ENCODE data around the gene ATAD3B.
"Not testable (repeated sequence)": the region's sequence is repeated elsewhere in the genome, so short reads cannot be mapped to it uniquely, and the experiment has no call there.

The ATAD3B gene

GRCh38 chr1:1510912-1511532 is 39.5 kb downstream of the ATAD3B start:
- no peak for DNase-seq (ENCODE audit: low read depth)

GRCh38 chr1:1511533-1512285 is 40.1 kb downstream of the ATAD3B start, which contains the start of gene ATAD3A:
ATAD3A (plus strand) TSS chr1:1512162; CDS start chr1:1512269, 107 bp downstream.
- DNase-seq (ENCODE audit: low read depth), result peak; percentile 98

GRCh38 chr1:1512425-1512824 is 40.9 kb downstream of the ATAD3B start:
- not testable (repeated sequence) for DNase-seq (ENCODE audit: low read depth)

- not testable (repeated sequence) for DNase-seq (ENCODE audit: low read depth)
Observed at GRCh38 chr1:1513675-1514074, 42.1 kb downstream of the ATAD3B start.

- DNase-seq (ENCODE audit: low read depth), result not testable (repeated sequence)
Observed at GRCh38 chr1:1514376-1514775, 42.8 kb downstream of the ATAD3B start.

GRCh38 chr1:1516923-1517322 is 45.4 kb downstream of the ATAD3B start:
- not testable (repeated sequence) for DNase-seq (ENCODE audit: low read depth)

GRCh38 chr1:1517973-1518620 is 46.5 kb downstream of the ATAD3B start:
- no peak for DNase-seq (ENCODE audit: low read depth)

GRCh38 chr1:1518621-1519007 is 47.0 kb downstream of the ATAD3B start:
- not testable (repeated sequence) for DNase-seq (ENCODE audit: low read depth)

GRCh38 chr1:1519805-1520505 is 48.4 kb downstream of the ATAD3B start:
- not testable (repeated sequence) for DNase-seq (ENCODE audit: low read depth)

GRCh38 chr1:1521331-1521730 is 49.8 kb downstream of the ATAD3B start:
- DNase-seq (ENCODE audit: low read depth), result no peak

- not testable (repeated sequence) for DNase-seq (ENCODE audit: low read depth)
Observed at GRCh38 chr1:1522536-1522935, 51.0 kb downstream of the ATAD3B start.

GRCh38 chr1:1523226-1523625 is 51.7 kb downstream of the ATAD3B start:
- DNase-seq (ENCODE audit: low read depth), result not testable (repeated sequence)

GRCh38 chr1:1523651-1524050 is 52.1 kb downstream of the ATAD3B start:
- not testable (repeated sequence) for DNase-seq (ENCODE audit: low read depth)

GRCh38 chr1:1524750-1525383 is 53.3 kb downstream of the ATAD3B start:
- not testable (repeated sequence) for DNase-seq (ENCODE audit: low read depth)

GRCh38 chr1:1526476-1526875 is 54.9 kb downstream of the ATAD3B start:
- DNase-seq (ENCODE audit: low read depth), result not testable (repeated sequence)

GRCh38 chr1:1527092-1527816 is 55.7 kb downstream of the ATAD3B start:
- no peak for DNase-seq (ENCODE audit: low read depth)

GRCh38 chr1:1528301-1529267 is 57.0 kb downstream of the ATAD3B start:
- no peak for DNase-seq (ENCODE audit: low read depth)

- no peak for DNase-seq (ENCODE audit: low read depth)
Observed at GRCh38 chr1:1529321-1529720, 57.8 kb downstream of the ATAD3B start.

- no peak for DNase-seq (ENCODE audit: low read depth)
Observed at GRCh38 chr1:1529936-1530335, 58.4 kb downstream of the ATAD3B start.

- DNase-seq (ENCODE audit: low read depth), result no peak
Observed at GRCh38 chr1:1531947-1532346, 60.4 kb downstream of the ATAD3B start.
